ENCODE measurements around the gene IFI27. TPM values are rescaled to one million over a fixed set of nuclear protein-coding genes. Genes with fewer than 3 reads are reported as not detected.

IFI27 gene
- total and polyA plus RNA-seq, 3 donors from 2014 or later: 312 to 531 (median 388) TPM

Other genes with a start within 250 kb of the IFI27 start
- gene FAM181A, start 183.4 kb upstream of the IFI27 start, total RNA-seq: 10 to 100 TPM; 12.7 to 18.0 TPM
- gene FAM181A, start 183.4 kb upstream of the IFI27 start, polyA plus RNA-seq (ENCODE audit: insufficient read depth, low read depth, low replicate concordance): 48.5 TPM
- gene ASB2, start 134.2 kb upstream of the IFI27 start, total RNA-seq: 1 to 10 TPM; 3.7 to 4.3 TPM
- 3.5 TPM for gene ASB2, start 134.2 kb upstream of the IFI27 start, polyA plus RNA-seq (ENCODE audit: insufficient read depth, low read depth, low replicate concordance)
- gene CCDC197, start 113.4 kb upstream of the IFI27 start, total RNA-seq: 10 to 100 TPM in 1 of 2 donors, 1 to 10 TPM in 1; 5.6 to 20.7 TPM
- 31.0 TPM for gene CCDC197, start 113.4 kb upstream of the IFI27 start, polyA plus RNA-seq (ENCODE audit: insufficient read depth, low read depth, low replicate concordance)
- 10 to 100 TPM in 1 of 2 donors, 1 to 10 TPM in 1; 8.4 to 19.3 TPM for gene OTUB2, start 84.4 kb upstream of the IFI27 start, total RNA-seq
- gene OTUB2, start 84.4 kb upstream of the IFI27 start, polyA plus RNA-seq (ENCODE audit: insufficient read depth, low read depth, low replicate concordance): 16.8 TPM
- 100 to 1,000 TPM; 378 to 485 TPM for gene DDX24, start 29.5 kb upstream of the IFI27 start, total RNA-seq
- gene DDX24, start 29.5 kb upstream of the IFI27 start, polyA plus RNA-seq (ENCODE audit: insufficient read depth, low read depth, low replicate concordance): 431 TPM
- gene IFI27L1, start 29.4 kb upstream of the IFI27 start, total RNA-seq: 100 to 1,000 TPM; 174 to 219 TPM
- 209 TPM for gene IFI27L1, start 29.4 kb upstream of the IFI27 start, polyA plus RNA-seq (ENCODE audit: insufficient read depth, low read depth, low replicate concordance)
- 100 to 1,000 TPM; 182 to 187 TPM for gene IFI27L2, start 18.9 kb downstream of the IFI27 start, total RNA-seq
- 71.8 TPM for gene IFI27L2, start 18.9 kb downstream of the IFI27 start, polyA plus RNA-seq (ENCODE audit: insufficient read depth, low read depth, low replicate concordance)
- 10 to 100 TPM; 24.3 to 26.7 TPM for gene PPP4R4, start 63.6 kb downstream of the IFI27 start, total RNA-seq
- 15.8 TPM for gene PPP4R4, start 63.6 kb downstream of the IFI27 start, polyA plus RNA-seq (ENCODE audit: insufficient read depth, low read depth, low replicate concordance)
- gene SERPINA10, start 182.5 kb downstream of the IFI27 start, total RNA-seq: not detected
- gene SERPINA10, start 182.5 kb downstream of the IFI27 start, polyA plus RNA-seq (ENCODE audit: insufficient read depth, low read depth, low replicate concordance): not detected
- not detected for gene SERPINA6, start 212.6 kb downstream of the IFI27 start, total RNA-seq
- 1.8 TPM for gene SERPINA6, start 212.6 kb downstream of the IFI27 start, polyA plus RNA-seq (ENCODE audit: insufficient read depth, low read depth, low replicate concordance)

All from testis (tissue), 3 donors.